ENCODE measurements around the gene OR4D1.

Gene OR4D1

GRCh38 chr17:58195518-58196123 lies 47.4 kb downstream of the OR4D1 start:
- no peak for DNase-seq

GRCh38 chr17:58196610-58197009 lies 48.4 kb downstream of the OR4D1 start:
- no peak for DNase-seq

- no peak for DNase-seq
Measured at GRCh38 chr17:58200024-58200633, 51.9 kb downstream of the OR4D1 start.

- no peak for DNase-seq
Measured at GRCh38 chr17:58202859-58203258, 54.7 kb downstream of the OR4D1 start.

GRCh38 chr17:58204796-58205195 lies 56.6 kb downstream of the OR4D1 start:
- DNase-seq = no peak

GRCh38 chr17:58205936-58206335 lies 57.8 kb downstream of the OR4D1 start:
- no peak for DNase-seq

- DNase-seq = no peak
Measured at GRCh38 chr17:58207451-58207850, 59.3 kb downstream of the OR4D1 start.

- no peak for DNase-seq
Measured at GRCh38 chr17:58208344-58208743, 60.2 kb downstream of the OR4D1 start.
